PC-9 (cell line): ENCODE measurements around the gene PLA2G4A.

Source experiments
- CTCF ChIP-seq: fragments of 200-600 bp; sonication (generic); conservative IDR thresholded peaks from 2 replicates; pipeline ENCODE4 v1.6.1; 2017; ENCODE audit warnings: mixed run types, antibody characterized with exemption, mild to moderate bottlenecking, moderate library complexity
- EZH2 ChIP-seq: fragments of 200-600 bp; sonication (generic); IDR thresholded peaks from 2 replicates; pipeline ENCODE4 v1.8.0; 2017; ENCODE audit warnings: antibody characterized with exemption, low read depth

- TF ChIP-seq CTCF (no peak), EZH2 (no peak)
Observed at GRCh38 chr1:186977266-186977957, 148.7 kb downstream of the PLA2G4A start.
